ENCODE results near the gene ALG1. TPM values are rescaled to one million over a fixed set of nuclear protein-coding genes. Genes with fewer than 3 reads are reported as not detected.
"Not testable (repeated sequence)": the region's sequence is repeated elsewhere in the genome, so short reads cannot be mapped to it uniquely, and the experiment has no call there.

Gene ALG1
- total RNA-seq, 2 experiments from 2014 or later = 23.8 to 25.8 TPM

GRCh38 chr16:5080996-5081395 is 9.4 kb downstream of the ALG1 start:
- H3K27ac Mint-ChIP-seq; H3K4me1 Mint-ChIP-seq (ENCODE audit: low read depth); DNase-seq; H3K9me3 Mint-ChIP-seq (ENCODE audit: insufficient read depth); POLR2A ChIA-PET; ATAC-seq; CTCF ChIA-PET; H3K27me3 Mint-ChIP-seq (ENCODE audit: low read depth); H3K4me3 Mint-ChIP-seq: not testable (repeated sequence)
- peaks cover 35% of the 10 kb centered on the region for H3K36me3 Mint-ChIP-seq (ENCODE audit: low read depth)

DNA sequence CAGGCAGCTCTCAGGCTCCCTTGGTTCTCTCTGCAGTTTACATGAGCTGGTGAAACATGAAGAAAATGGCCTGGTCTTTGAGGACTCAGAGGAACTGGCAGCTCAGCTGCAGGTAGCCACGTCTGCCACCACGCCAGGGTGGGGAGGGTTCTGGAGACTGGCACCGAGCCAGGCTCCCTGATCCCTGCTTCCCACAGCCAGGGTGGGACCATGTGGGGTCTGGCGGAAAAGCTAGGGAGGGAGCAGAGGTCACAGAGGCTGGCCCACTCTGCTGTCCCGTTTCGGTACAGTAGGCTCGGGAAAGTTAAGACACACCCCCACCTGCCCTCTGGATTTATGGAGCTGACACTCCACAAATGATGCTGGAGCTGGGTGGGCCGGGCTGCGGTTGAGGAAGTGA is 12.0 kb downstream of the ALG1 start:
- DNase-seq; H3K27me3 Mint-ChIP-seq (ENCODE audit: low read depth); H3K9me3 Mint-ChIP-seq (ENCODE audit: insufficient read depth); H3K4me3 Mint-ChIP-seq; POLR2A ChIA-PET; H3K4me1 Mint-ChIP-seq (ENCODE audit: low read depth); ATAC-seq: not testable (repeated sequence)
- Mint-ChIP-seq H3K36me3 (ENCODE audit: low read depth) (peaks cover 29% of the 10 kb centered on the region), H3K27ac (peak overlapping the region; percentile 5)
- CTCF ChIA-PET = interaction anchor here (1.2 to 1.5 kb wide), 3 partner anchors 9 to 27 kb away, joined by 3 to 5 read pairs (median 4); partner anchors contain the start of gene ALG1

DNA sequence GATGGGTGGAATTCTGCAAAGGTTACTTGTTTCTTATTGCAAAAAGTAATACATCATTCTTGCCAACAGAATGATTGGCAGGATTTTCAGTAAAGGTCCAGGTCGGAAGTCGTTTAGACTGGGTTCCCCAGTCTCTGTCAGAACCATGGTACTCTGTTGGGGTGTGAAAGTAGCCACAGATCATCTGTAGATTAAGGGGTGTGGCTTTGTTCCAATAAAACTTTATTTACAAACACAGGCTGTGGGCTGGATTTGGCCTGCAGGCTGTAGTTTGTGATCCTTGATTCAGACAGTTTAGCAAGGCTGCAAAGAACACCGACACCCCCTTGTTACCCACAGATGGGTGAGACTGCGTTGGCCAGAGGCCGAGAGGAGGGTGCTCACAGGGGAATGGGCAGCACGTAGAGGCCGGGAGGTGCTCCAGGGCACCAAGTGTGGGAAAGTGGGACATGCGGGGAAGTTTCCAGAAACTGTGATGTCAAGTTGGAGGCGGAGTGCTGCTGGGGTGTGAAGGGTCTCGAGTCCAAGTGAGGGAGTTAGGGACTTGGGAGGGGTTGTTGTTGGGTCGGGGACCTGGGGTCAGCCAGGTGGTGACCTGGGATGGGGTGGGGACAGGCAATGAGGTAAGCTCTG is 12.6 kb downstream of the ALG1 start:
- POLR2A ChIA-PET; ATAC-seq; H3K27ac Mint-ChIP-seq; DNase-seq; H3K4me3 Mint-ChIP-seq; H3K9me3 Mint-ChIP-seq (ENCODE audit: insufficient read depth); H3K27me3 Mint-ChIP-seq (ENCODE audit: low read depth); H3K4me1 Mint-ChIP-seq (ENCODE audit: low read depth): not testable (repeated sequence)
- peaks cover 29% of the 10 kb centered on the region for H3K36me3 Mint-ChIP-seq (ENCODE audit: low read depth)
- CTCF ChIA-PET = interaction anchor here (0.7 to 1.3 kb wide), 7 partner anchors 8 to 50 kb away, joined by 3 to 18 read pairs (median 3); no protein-coding TSS in a partner anchor

DNA sequence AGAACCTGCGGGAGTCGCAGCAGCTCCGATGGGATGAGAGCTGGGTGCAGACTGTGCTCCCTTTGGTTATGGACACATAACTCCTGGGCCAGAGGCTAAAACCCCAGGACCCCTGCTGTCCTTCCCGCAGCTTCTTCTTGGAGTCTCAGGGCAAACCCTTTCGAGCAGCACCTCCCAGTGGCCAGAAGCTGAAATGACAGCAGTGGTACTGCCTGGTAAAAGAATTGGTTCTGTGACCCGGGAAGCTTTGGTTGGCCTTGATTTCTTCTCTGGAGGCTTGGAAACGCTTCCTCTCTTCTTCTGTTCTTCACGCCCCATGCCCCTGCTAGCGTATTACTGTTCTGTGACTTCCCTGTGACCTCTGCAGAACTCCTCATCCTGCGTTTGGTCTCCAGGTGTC is 13.2 kb downstream of the ALG1 start:
- H3K4me3 Mint-ChIP-seq, POLR2A ChIA-PET: not testable (repeated sequence)
- CTCF ChIA-PET = interaction anchor here (0.7 to 1.2 kb wide), 6 partner anchors 11 to 50 kb away, joined by 3 to 18 read pairs (median 4); no protein-coding TSS in a partner anchor

DNA sequence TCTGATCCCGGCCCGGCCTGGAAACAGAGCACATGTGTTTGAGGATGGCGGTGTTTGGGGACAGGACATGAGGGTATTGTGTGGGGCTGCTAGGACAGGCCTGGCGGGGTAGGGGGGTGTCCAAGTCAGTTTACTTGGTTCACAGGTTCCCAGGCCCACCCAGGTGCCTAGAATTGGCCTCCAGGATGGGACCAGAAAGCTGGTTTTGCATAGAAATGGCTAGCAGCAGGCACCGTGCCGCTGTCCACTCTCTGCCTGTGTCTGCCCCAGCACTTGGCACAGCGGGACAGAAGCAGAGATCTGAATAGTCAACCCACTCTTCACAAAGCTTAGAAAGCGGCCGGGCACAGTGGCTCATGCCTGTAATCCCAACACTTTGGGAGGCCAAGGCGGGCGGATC is 14.1 kb downstream of the ALG1 start:
- not testable (repeated sequence) for DNase-seq; ATAC-seq; H3K27me3 Mint-ChIP-seq (ENCODE audit: low read depth); H3K9me3 Mint-ChIP-seq (ENCODE audit: insufficient read depth); H3K27ac Mint-ChIP-seq; H3K4me3 Mint-ChIP-seq; H3K4me1 Mint-ChIP-seq (ENCODE audit: low read depth)
- CTCF ChIA-PET = interaction anchor here (1.5 kb wide), 1 partner anchor 29 kb away, joined by 4 read pairs; no protein-coding TSS in a partner anchor
- POLR2A ChIA-PET = interaction anchor here (0.6 kb wide), 1 partner anchor 12 kb away, joined by 3 read pairs; no protein-coding TSS in a partner anchor
- peaks cover 28% of the 10 kb centered on the region for H3K36me3 Mint-ChIP-seq (ENCODE audit: low read depth)

More for the DNA sequence above, 13.2 kb downstream of the ALG1 start:
- ATAC-seq; H3K27ac Mint-ChIP-seq; H3K27me3 Mint-ChIP-seq (ENCODE audit: low read depth); H3K4me1 Mint-ChIP-seq (ENCODE audit: low read depth); H3K9me3 Mint-ChIP-seq (ENCODE audit: insufficient read depth): not testable (repeated sequence)
- DNase-seq = peak; percentile 70
- H3K36me3 Mint-ChIP-seq (ENCODE audit: low read depth) = peaks cover 27% of the 10 kb centered on the region

DNA sequence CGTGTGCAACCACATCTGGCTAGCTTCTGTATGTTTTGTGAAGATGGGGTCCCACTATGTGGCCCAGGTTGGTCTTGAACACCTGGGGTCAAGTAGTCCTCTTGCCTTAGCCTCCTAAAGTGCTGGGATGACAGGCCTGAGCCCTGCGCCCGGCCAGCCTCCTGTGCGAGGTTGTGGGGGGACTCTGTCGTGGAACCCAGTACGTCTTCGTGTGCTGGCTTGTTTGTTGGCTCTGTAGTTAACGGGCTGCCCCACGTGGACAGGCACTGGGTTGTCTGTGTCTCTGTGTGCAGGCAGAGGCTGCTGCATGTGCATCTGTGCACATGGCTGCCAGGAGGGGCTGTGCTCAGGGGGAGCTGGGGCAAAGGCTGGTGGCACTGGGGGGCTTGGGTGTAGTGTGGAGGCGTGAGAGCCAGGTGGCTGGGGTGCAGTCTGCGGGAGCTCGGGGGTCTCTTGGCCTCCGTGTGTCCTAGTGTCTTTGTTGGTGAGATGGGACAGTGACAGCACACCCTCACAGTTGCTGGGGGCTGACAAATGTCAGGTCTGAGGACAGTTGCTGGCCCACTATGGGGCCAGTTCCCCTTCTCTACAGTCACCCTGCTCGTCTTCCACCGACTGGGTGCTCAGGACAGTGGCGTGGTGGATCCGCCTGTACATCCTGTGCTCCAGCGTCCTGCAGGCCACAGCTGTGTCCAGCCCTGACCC is 16.6 kb downstream of the ALG1 start:
- H3K27ac Mint-ChIP-seq; POLR2A ChIA-PET; CTCF ChIA-PET; DNase-seq; ATAC-seq; H3K4me1 Mint-ChIP-seq (ENCODE audit: low read depth); H3K4me3 Mint-ChIP-seq; H3K9me3 Mint-ChIP-seq (ENCODE audit: insufficient read depth); H3K27me3 Mint-ChIP-seq (ENCODE audit: low read depth): not testable (repeated sequence)
- peaks cover 29% of the 10 kb centered on the region for H3K36me3 Mint-ChIP-seq (ENCODE audit: low read depth)

GRCh38 chr16:5088936-5089335 is 17.3 kb downstream of the ALG1 start:
- DNase-seq; H3K27me3 Mint-ChIP-seq (ENCODE audit: low read depth); H3K4me1 Mint-ChIP-seq (ENCODE audit: low read depth); CTCF ChIA-PET; H3K4me3 Mint-ChIP-seq; H3K27ac Mint-ChIP-seq; ATAC-seq; H3K9me3 Mint-ChIP-seq (ENCODE audit: insufficient read depth); POLR2A ChIA-PET: not testable (repeated sequence)
- peaks cover 25% of the 10 kb centered on the region for H3K36me3 Mint-ChIP-seq (ENCODE audit: low read depth)

DNA sequence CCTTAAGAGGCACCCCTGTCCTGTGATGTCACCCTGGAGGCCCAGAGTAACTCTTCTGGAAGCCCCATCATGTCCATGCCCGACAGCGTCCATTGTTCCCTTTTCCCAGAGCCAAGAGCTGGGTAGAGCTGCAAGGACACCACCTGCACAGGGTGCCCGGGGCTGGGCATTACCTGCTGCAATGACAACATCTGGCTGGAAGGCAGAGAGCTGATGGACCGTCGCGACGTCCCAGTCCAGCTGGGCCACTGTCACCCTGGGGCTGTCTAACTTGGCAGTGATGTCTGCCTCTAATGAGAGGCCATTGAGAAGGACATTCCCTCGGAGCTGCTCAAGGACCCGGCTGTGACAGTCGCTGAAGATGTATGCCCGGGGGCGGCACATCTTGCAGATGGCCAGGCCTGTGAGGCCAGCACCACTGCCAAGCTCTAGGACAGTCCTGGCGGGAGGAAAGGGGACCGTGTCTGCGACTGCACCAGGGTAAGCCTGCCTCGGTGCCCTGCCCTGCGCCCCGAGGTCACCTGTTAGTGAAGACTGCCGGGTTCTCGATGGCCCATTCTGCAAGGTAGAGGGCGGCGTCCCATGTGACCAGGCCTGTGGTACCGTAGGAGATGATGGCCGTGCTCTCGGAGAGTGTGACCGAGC is 18.4 kb downstream of the ALG1 start:
- DNase-seq; H3K4me3 Mint-ChIP-seq; H3K27ac Mint-ChIP-seq; H3K27me3 Mint-ChIP-seq (ENCODE audit: low read depth); H3K9me3 Mint-ChIP-seq (ENCODE audit: insufficient read depth); CTCF ChIA-PET; H3K4me1 Mint-ChIP-seq (ENCODE audit: low read depth); ATAC-seq; POLR2A ChIA-PET: not testable (repeated sequence)
- peaks cover 17% of the 10 kb centered on the region for H3K36me3 Mint-ChIP-seq (ENCODE audit: low read depth)

DNA sequence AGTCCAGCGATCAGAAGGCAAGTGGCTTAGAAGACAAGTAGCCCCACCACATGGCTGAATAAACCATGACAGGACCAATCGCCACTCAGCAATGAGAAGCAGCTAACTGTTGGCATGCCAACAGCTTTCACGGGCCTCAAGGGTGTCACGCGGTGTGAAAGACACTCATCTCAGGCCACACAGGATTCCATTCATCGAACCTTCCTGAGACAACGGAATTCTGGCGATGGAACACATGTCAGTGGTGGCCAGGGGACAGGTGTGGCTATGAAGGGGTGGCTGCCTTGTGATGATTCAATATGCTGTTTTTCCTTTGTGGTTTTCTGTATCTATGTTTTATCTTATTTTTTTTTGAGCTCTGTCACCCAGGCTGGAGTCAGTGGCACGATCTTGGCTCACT is 18.9 kb downstream of the ALG1 start:
- peaks cover 12% of the 10 kb centered on the region for H3K4me1 Mint-ChIP-seq (ENCODE audit: low read depth)
- CTCF ChIA-PET, ATAC-seq: not testable (repeated sequence)

GRCh38 chr16:5093081-5093480 is 21.4 kb downstream of the ALG1 start:
- CTCF ChIA-PET = interaction anchor here (0.8 to 1.7 kb wide), 4 partner anchors 9 to 39 kb away, joined by 3 to 6 read pairs (median 4); no protein-coding TSS in a partner anchor
- H3K4me3 Mint-ChIP-seq; H3K27me3 Mint-ChIP-seq (ENCODE audit: low read depth); H3K9me3 Mint-ChIP-seq (ENCODE audit: insufficient read depth); ATAC-seq; DNase-seq; H3K36me3 Mint-ChIP-seq (ENCODE audit: low read depth); H3K27ac Mint-ChIP-seq; POLR2A ChIA-PET: not testable (repeated sequence)
- H3K4me1 Mint-ChIP-seq (ENCODE audit: low read depth) = peaks cover 24% of the 10 kb centered on the region

More for the DNA sequence above, 18.9 kb downstream of the ALG1 start:
- H3K36me3 Mint-ChIP-seq (ENCODE audit: low read depth) = peaks cover 13% of the 10 kb centered on the region
- POLR2A ChIA-PET; H3K9me3 Mint-ChIP-seq (ENCODE audit: insufficient read depth); H3K27ac Mint-ChIP-seq; H3K4me3 Mint-ChIP-seq; DNase-seq; H3K27me3 Mint-ChIP-seq (ENCODE audit: low read depth): not testable (repeated sequence)

DNA sequence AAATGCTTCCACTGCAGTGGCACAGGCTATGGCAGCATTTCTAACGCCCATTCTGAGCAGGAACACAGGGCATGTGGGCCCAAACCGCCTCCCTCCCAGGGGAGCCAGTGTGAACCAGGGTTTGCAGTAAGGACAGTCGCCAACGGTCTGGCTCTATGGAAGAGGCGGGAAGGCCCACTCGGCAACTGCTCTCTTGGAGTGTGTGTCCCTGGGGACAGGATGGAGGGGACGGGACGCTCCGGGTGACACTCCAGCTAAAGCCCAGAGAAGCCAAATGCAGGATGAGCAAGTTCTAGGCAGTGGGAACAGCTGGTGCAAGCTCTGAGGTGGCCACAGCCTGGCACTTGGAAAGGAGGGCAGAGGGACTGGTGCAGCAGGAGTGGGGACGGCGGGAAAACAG is 22.1 kb downstream of the ALG1 start:
- H3K9me3 Mint-ChIP-seq (ENCODE audit: insufficient read depth); POLR2A ChIA-PET; DNase-seq; ATAC-seq; H3K4me3 Mint-ChIP-seq; H3K27me3 Mint-ChIP-seq (ENCODE audit: low read depth); CTCF ChIA-PET; H3K36me3 Mint-ChIP-seq (ENCODE audit: low read depth): not testable (repeated sequence)
- peaks cover 26% of the 10 kb centered on the region for H3K4me1 Mint-ChIP-seq (ENCODE audit: low read depth)
- H3K27ac Mint-ChIP-seq = peak overlapping the region; percentile 28

All from activated CD8-positive, alpha-beta T cell treated with anti-CD3 and anti-CD28 coated beads, Interleukin-2, amount 10 ng/mL, durations not matched to agents 7 days and 5 days (primary cell).